ENCODE data around the gene COL15A1.

The COL15A1 gene

GRCh38 chr9:98931600-98932389, 11.9 kb upstream of the COL15A1 start:
- no peaks in the 10 kb centered on the region for H3K36me3 Mint-ChIP-seq (ENCODE audit: low read depth)
- H3K9me3 Mint-ChIP-seq = no peaks in the 10 kb centered on the region
- no peak for TF ChIP-seq CTCF (IDR thresholded peaks at IDR 0.05)
- DNase-seq = no peak
- H3K27ac Mint-ChIP-seq = no peak overlapping the region
- H3K4me1 Mint-ChIP-seq = no peaks in the 10 kb centered on the region
- H3K4me3 Mint-ChIP-seq = no peak overlapping the region
- peaks cover 14% of the 10 kb centered on the region for H3K27me3 Mint-ChIP-seq (ENCODE audit: low read depth, poor library complexity)

- no peak for DNase-seq
- no peak overlapping the region for H3K4me3 Mint-ChIP-seq
- no peaks in the 10 kb centered on the region for H3K4me1 Mint-ChIP-seq
- no peaks in the 10 kb centered on the region for H3K9me3 Mint-ChIP-seq
- peaks cover 20% of the 10 kb centered on the region for H3K27me3 Mint-ChIP-seq (ENCODE audit: low read depth, poor library complexity)
- H3K27ac Mint-ChIP-seq = no peak overlapping the region
- H3K36me3 Mint-ChIP-seq (ENCODE audit: low read depth) = no peaks in the 10 kb centered on the region
- no peak for TF ChIP-seq CTCF (IDR thresholded peaks at IDR 0.05)
These were observed 10.5 kb upstream of the COL15A1 start for GRCh38 chr9:98933185-98933584.

- DNase-seq = no peak
- no peaks in the 10 kb centered on the region for H3K4me1 Mint-ChIP-seq
- H3K4me3 Mint-ChIP-seq = no peak overlapping the region
- H3K27me3 Mint-ChIP-seq (ENCODE audit: low read depth, poor library complexity) = peaks cover 20% of the 10 kb centered on the region
- TF ChIP-seq CTCF (IDR thresholded peaks at IDR 0.05) = no peak
- H3K9me3 Mint-ChIP-seq = no peaks in the 10 kb centered on the region
- no peak overlapping the region for H3K27ac Mint-ChIP-seq
- no peaks in the 10 kb centered on the region for H3K36me3 Mint-ChIP-seq (ENCODE audit: low read depth)
These were observed 9.8 kb upstream of the COL15A1 start for GRCh38 chr9:98933890-98934289.

GRCh38 chr9:98935071-98935505, 8.6 kb upstream of the COL15A1 start:
- no peaks in the 10 kb centered on the region for H3K9me3 Mint-ChIP-seq
- peaks cover under 1% of the 10 kb centered on the region for H3K4me1 Mint-ChIP-seq
- TF ChIP-seq CTCF (IDR thresholded peaks at IDR 0.05) = no peak
- H3K36me3 Mint-ChIP-seq (ENCODE audit: low read depth) = no peaks in the 10 kb centered on the region
- DNase-seq = no peak
- H3K27ac Mint-ChIP-seq = no peak overlapping the region
- H3K4me3 Mint-ChIP-seq = no peak overlapping the region
- H3K27me3 Mint-ChIP-seq (ENCODE audit: low read depth, poor library complexity) = peaks cover 27% of the 10 kb centered on the region

GRCh38 chr9:98940276-98940675, 3.4 kb upstream of the COL15A1 start:
- no peaks in the 10 kb centered on the region for H3K9me3 Mint-ChIP-seq
- H3K27me3 Mint-ChIP-seq (ENCODE audit: low read depth, poor library complexity) = peaks cover 69% of the 10 kb centered on the region
- TF ChIP-seq CTCF (IDR thresholded peaks at IDR 0.05) = no peak
- no peak overlapping the region for H3K4me3 Mint-ChIP-seq
- no peak for DNase-seq
- no peak overlapping the region for H3K27ac Mint-ChIP-seq
- no peaks in the 10 kb centered on the region for H3K36me3 Mint-ChIP-seq (ENCODE audit: low read depth)
- H3K4me1 Mint-ChIP-seq = peaks cover 5% of the 10 kb centered on the region

- Mint-ChIP-seq H3K4me1 (peaks cover 5% of the 10 kb centered on the region), H3K36me3 (ENCODE audit: low read depth) (no peaks in the 10 kb centered on the region), H3K4me3 (no peak overlapping the region), H3K27ac (no peak overlapping the region), H3K9me3 (no peaks in the 10 kb centered on the region), H3K27me3 (ENCODE audit: low read depth, poor library complexity) (peaks cover 81% of the 10 kb centered on the region)
- DNase-seq = no peak
- no peak for TF ChIP-seq CTCF (IDR thresholded peaks at IDR 0.05)
These were observed 1.7 kb upstream of the COL15A1 start for GRCh38 chr9:98941946-98942523.
